ENCODE measurements around the gene AP3S2. TPM values are rescaled to one million over a fixed set of nuclear protein-coding genes. Genes with fewer than 3 reads are reported as not detected.

The AP3S2 gene
- total and polyA plus RNA-seq, 2 donors (not counting 1 experiment from before 2014, with no cell fraction given), result 11.3 to 32.3 TPM

DNA sequence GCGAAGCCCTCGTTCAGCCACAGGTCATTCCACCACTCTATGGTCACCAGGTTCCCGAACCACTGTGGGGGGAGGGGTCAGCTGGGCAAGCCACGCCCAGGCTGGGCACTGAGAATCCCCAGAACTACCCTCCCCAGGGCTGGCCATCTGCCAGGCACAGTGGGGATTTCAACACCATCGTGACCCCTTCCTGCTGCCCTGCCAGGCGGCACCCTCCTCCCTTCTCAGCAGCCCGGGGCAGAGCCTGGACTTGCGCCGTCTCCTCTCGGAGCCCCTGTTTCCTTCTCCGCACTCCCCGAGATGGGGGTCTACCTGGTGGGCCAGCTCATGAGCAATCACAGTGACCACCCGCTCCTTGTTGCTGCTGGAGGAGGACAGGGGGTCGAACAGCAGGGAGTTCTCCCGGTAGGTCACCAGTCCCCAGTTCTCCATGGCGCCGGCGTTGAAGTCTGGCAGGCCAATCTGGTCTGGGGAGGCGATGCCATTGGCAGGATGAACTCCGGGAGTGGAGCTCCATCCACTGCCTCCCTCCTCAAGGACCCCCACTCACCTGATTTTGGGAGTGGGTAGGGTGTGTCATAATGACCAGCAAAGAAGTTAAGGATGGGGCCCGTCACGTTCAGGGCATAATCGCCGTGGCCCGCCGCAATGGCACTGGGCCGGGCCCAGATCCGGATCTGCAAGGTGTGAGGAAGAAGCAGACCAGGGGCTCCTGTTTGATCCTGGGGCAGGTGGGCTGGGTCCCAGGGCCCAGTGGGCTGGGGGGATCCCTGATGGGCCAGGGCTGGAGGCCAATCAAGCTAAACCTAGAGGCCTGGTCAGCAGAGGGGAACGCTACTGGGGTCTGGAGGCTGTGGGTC lies 89.6 kb downstream of the AP3S2 start:
- Histone ChIP-seq H3K36me3 (replicated peaks in 1 of 2; ENCODE audit: control extremely low read depth in 1 of 2, control insufficient read depth in 1 of 2, extremely low read depth in 1 of 2, insufficient read depth in 2 of 2, low read length in 1 of 2) (no peaks in the 10 kb centered on the region), H2AFZ (ENCODE audit: insufficient read depth, low read depth, low read length, poor library complexity, severe bottlenecking) (no peak overlapping the region), H3K9me3 (ENCODE audit: control extremely low read depth in 1 of 3, control insufficient read depth in 2 of 3, insufficient read depth in 1 of 3, low read length in 2 of 3) (no peaks in the 10 kb centered on the region), H3K27ac (ENCODE audit: low read length in 2 of 2) (no peak overlapping the region), H3K4me1 (ENCODE audit: control insufficient read depth in 2 of 2, insufficient read depth in 2 of 2, low read length in 2 of 2) (peaks cover 0 to 8% of the 10 kb centered on the region in 2 donors), H3K79me2 (ENCODE audit: control insufficient read depth, insufficient read depth, low read length) (no peaks in the 10 kb centered on the region), H3K4me2 (replicated peaks; ENCODE audit: low read depth, low read length, poor library complexity, severe bottlenecking) (no peak overlapping the region), H3K27me3 (replicated peaks in 1 of 4; ENCODE audit: control extremely low read depth in 1 of 4, control insufficient read depth in 3 of 4, insufficient read depth in 4 of 4, low read length in 3 of 4) (no peaks in the 10 kb centered on the region), H4K20me1 (ENCODE audit: control insufficient read depth, insufficient read depth, low read length, poor library complexity, severe bottlenecking) (no peaks in the 10 kb centered on the region), H3K4me3 (ENCODE audit: control extremely low read depth in 1 of 5, extremely low read depth in 1 of 5, insufficient read depth in 1 of 5, low read depth in 2 of 5, low read length in 4 of 5) (no peak overlapping the region), H3K9ac (ENCODE audit: low read length) (no peak overlapping the region)
- ChIA-PET POLR2A (no interaction called here), CTCF (no interaction called here)
- ATAC-seq (ENCODE audit: low read depth) (no peak), DNase-seq (no peak)
- H3K4me1 Mint-ChIP-seq, result peaks cover 11% of the 10 kb centered on the region
- H3K4me3 Mint-ChIP-seq, result no peak overlapping the region
- no peaks in the 10 kb centered on the region for H3K9me3 Mint-ChIP-seq (ENCODE audit: insufficient read depth)
- intact Hi-C loops (cut with micrococcal nuclease), result no loop called here
- no peak overlapping the region for H3K27ac Mint-ChIP-seq
- TF ChIP-seq, protein P1, sequence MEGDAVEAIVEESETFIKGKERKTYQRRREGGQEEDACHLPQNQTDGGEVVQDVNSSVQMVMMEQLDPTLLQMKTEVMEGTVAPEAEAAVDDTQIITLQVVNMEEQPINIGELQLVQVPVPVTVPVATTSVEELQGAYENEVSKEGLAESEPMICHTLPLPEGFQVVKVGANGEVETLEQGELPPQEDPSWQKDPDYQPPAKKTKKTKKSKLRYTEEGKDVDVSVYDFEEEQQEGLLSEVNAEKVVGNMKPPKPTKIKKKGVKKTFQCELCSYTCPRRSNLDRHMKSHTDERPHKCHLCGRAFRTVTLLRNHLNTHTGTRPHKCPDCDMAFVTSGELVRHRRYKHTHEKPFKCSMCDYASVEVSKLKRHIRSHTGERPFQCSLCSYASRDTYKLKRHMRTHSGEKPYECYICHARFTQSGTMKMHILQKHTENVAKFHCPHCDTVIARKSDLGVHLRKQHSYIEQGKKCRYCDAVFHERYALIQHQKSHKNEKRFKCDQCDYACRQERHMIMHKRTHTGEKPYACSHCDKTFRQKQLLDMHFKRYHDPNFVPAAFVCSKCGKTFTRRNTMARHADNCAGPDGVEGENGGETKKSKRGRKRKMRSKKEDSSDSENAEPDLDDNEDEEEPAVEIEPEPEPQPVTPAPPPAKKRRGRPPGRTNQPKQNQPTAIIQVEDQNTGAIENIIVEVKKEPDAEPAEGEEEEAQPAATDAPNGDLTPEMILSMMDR (IDR thresholded peaks at IDR 0.05), result no peak
- no peak for TF ChIP-seq EZH2 (IDR thresholded peaks at IDR 0.05; ENCODE audit: borderline replicate concordance, insufficient read depth, low read depth, low read length, poor library complexity, severe bottlenecking)
- no peaks in the 10 kb centered on the region for H3K27me3 Mint-ChIP-seq
- 95% methylated on average over 23 of the region's 29 CpGs for WGBS (ENCODE audit: insufficient coverage)

Data from B cell (primary cell).